Central memory CD4-positive, alpha-beta T cell (primary cell): ENCODE measurements around the gene HEXD.
"Not testable (repeated sequence)": the region's sequence is repeated elsewhere in the genome, so short reads cannot be mapped to it uniquely, and the experiment has no call there.

Experiments used
- DNase-seq: peaks from one replicate; pipeline ENCODE4 v3.0.0; 2022

HEXD gene

DNA sequence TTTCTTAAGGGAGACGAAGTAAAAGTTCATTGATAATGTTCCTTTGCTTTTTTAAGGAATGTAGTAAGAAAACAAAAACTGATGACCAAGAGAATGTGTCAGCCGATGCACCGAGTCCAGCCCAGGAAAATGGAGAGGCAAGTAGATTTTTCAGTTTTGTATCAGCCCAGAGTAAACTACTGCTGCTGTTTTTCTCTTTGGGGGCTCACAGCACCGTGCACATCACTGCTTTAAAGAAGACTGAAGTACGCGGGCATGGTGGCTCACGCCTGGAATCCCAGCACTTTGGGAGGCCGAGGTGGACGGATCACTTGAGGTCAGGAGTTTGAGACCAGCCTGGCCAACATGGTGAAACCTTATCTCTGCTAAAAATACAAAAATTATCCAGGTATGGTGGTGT is 41.8 kb downstream of the HEXD start:
- DNase-seq: not testable (repeated sequence)

DNA sequence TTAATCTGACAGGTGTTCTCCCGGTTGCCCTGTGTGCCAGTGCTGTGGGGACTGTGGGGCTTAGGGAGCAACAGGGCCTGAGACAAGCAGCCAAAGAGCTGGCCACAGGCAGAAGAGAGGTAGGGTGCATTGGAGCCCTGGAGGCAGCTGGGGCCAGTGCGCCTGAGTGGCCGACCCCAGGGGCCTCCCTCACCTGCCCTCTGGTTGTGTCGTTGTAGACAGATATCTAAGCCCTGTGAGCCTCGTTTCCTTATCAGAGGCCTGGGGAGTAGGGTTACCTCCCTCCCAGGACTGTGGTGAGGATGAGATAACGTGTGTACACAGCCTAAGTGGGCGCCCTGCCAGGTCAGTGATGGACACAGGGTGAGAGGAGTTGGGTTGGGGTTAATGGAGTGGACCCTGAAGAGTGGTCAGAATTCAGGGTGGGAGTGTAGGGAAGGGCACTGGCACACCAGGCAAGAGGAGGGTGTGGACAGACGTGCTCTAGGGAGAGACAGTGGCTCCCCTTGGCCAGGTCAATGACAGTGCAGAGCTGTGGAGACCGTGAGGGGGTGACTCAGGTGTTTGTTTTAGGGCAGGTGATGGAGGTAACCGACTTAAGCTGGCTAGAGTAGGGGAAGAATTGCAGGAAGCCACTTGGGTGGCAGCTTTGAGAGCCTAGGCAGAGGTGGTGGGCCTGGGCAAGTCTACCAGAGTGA is 43.8 kb downstream of the HEXD start:
- DNase-seq: no peak

DNA sequence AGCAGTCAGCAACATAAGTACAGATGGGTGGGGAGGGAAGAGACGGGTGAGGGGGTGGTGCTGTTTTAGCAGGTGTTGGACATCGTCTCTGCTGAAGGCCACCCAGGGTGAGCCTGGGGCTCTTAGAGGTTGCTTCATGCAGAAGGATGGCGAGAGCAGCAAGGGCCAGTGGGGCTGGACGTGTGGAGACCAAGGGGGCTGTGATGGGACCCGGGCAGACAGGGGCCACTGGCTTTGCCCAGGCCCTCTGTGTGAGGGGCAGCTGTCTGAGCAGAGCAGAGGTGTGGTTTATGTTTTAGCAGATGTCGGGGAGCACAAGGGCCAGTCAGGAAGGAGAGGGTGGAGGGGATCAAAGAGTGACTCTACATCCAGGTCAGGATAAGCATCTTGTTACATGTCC is 45.2 kb downstream of the HEXD start:
- DNase-seq: no peak

GRCh38 chr17:82463925-82464566 is 45.9 kb downstream of the HEXD start:
- DNase-seq: no peak

DNA sequence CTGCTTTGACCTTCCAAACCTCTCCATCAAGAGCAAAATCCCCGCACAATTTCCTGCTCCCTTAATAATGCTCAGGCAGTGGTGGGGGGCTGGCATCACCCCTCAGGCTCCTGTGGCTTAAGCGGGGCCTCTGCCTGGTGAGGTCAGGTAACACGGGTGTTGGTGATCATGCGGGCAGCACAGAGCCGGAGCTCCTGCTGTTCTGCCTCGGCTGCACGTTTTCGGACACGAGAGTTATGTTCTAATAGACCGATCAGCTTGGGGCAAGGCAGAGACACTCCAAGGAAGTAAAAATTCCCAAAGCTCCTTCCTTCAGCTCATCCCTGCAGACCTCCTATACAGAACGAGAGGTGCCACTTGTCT is 46.4 kb downstream of the HEXD start:
- no peak for DNase-seq

DNA sequence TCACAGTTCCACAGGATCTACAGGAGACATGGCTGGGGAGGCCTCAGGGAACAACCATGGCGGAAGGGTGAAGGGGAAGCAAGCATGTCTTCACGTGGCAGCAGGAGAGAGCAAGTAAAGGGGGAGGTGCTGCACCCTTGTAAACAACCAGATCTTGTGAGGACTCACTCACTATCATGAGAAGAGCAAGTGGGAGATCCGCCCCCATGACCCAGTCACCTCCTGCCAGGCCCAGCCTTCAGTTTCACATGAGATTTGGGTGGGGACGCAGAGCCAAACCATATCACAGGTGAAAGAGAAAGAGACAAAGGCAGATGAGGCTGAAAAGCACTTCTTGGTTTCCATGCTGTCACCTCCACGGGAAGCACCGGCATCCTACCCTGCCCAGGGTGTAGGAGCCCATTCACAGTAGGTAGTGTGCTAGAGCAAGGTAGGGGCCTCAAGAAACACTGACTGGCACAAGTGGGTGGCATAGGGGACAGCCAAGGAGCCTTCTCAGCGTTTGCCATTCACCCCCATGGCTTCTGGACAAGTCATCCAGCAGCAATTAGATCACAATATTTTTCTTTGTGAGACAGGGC is 47.0 kb downstream of the HEXD start:
- no peak for DNase-seq

DNA sequence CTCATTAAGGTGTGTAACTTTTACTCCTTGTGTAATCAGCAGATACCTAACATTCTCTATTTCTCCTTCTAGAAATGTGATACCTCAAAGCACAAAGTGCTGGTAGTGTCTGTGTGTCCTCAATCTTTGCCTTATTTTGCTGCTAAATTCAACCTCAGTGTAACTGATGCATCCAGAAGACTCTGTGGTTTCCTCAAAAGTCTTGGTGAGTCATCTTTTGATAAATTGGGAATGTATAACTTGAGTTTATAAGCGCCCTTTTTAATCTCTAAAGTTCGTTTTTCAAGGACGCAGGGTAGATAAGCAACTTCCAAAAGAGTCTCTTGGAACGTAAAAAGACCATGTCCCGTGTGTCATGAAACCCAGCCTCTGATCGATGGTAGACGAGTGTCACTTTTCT is 50.5 kb downstream of the HEXD start:
- DNase-seq: no peak

DNA sequence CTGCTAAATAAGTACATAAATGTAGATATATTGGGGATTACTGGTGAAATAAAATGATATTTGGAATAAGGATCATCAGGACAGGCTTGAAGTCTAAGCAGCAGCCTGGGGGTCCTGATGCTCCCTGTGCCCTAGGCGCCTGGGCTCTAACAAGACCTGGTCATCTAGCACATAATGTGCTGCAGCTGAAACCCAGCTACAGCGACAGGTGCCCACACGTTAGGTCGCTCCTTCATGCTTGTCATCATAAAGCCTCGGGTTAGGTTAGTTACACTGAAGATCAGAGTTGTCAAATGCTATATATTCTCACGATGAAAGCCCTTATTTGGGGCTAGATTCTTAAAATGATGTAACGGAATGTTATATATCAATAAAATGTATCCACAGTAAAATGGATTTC is 51.9 kb downstream of the HEXD start:
- no peak for DNase-seq

- DNase-seq: no peak
Observed at GRCh38 chr17:82474223-82475010, 56.3 kb downstream of the HEXD start.

- DNase-seq: no peak
Observed at GRCh38 chr17:82475458-82475857, 57.3 kb downstream of the HEXD start.

- DNase-seq: no peak
Observed at GRCh38 chr17:82477934-82478333, 59.8 kb downstream of the HEXD start.

GRCh38 chr17:82479602-82480001 is 61.5 kb downstream of the HEXD start:
- no peak for DNase-seq

GRCh38 chr17:82480318-82480717 is 62.2 kb downstream of the HEXD start:
- DNase-seq: no peak

DNA sequence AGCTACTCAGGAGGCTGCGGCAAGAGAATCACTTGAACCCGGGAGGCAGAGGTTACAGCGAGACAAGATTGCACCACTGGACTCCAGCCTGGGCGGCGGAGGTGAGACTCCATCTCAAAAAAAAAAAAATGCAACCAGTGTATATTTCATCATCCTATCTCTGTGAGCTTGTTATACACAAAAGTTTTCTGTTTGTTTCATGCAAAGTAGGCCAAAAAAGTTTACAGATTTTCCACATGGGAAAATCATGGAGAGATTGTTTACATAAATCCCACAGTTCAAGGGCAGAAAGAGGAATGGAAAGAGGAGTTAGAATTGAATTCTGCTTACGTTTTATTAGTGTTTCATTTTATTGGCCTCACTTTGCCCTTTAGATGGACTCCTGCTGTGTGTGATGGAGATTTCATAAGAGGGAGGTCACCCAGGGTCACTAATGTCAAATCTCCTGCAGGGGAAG is 65.1 kb downstream of the HEXD start:
- DNase-seq: no peak

GRCh38 chr17:82483836-82484235 is 65.7 kb downstream of the HEXD start:
- DNase-seq: no peak

DNA sequence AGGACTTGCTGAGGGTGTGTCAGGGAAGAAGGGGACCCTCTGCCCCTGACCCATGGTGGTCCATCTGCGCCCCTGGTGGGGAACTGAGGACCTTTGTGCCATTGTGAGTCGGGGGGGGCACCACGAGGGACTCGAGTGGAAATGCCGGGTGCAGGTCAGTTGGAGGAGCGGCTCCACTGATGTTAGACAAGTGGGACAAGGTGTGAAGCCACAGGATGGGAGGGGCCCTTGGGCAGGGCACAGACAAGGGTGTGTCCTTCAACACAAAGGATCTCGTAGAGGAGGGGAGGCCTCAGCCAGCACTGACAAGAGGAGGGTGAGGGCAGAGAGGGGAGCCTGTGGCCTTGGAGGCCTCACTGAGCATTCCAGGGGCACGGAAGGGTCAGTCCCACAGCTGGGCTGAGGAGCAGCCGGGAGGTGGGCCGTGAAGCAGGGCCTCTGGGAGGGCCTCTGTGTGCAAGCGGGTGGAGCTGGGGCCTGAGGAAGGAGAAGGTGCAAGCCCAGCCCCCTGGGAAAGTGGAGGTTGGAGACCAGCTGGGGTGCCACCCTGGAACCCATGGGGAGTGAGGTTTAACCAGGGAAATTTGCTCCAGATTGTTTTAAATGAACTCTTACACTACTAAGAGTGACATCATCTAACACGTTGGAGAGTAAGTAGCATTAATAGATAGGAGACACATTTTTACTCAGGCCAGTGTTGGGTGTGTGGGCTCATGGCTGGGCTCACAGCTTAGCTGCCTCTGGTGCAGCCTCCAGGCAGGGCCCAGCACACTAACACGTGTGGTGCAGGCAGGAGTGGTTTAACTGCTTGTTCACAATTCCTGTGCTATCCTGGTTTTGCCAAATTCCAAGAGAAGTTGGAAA is 68.3 kb downstream of the HEXD start:
- DNase-seq: no peak

- no peak for DNase-seq
Observed at GRCh38 chr17:82487910-82488309, 69.8 kb downstream of the HEXD start.

GRCh38 chr17:82489117-82489516 is 71.0 kb downstream of the HEXD start:
- DNase-seq: no peak

DNA sequence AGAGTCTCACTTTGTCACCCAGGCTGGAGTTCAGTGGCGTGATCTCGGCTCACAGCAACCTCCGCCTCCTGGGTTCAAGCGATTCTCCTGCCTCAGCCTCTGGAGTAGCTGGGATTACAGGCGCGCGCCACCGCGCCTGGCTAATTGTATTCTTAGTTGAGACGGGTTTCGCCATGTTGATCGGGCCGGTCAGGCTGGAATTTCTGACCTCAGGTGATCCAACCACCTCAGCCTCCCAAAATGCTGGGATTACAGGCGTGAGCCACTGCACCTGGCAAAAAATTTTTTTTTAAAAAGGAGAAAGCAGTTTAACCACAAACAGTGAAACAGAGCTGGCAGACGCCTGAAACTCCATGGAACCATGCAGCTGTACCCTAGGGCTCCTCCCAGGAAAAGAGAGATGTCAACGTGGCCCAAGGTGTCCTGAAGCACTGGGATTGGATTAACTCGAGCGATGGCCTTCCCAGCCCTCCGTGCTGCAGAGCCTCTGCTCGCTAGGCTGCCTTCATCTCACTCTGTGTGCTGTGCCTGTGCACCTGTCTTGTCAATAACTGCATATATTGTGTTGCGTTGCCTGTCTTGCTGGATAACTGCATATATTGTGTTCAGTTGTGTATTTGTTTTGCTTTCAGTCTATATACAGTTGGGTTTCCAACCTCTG is 71.8 kb downstream of the HEXD start:
- DNase-seq: no peak

GRCh38 chr17:82490512-82491195 is 72.5 kb downstream of the HEXD start:
- no peak for DNase-seq

DNA sequence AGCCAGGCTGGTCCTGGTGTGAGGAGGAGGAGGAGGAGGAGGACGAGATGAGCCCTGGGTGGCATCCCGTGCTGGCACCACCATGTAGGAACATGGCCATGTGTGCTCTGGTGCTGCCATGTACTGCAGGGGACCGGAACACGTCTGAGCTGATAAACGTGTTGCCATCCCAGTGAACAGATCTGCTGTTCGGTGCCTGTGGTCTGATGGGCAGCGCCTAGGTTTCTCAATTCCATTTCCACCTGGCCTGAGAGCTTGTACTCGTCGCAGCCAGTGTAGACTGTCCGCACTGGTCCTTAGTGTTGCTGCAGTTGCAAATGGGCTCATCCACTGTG is 73.0 kb downstream of the HEXD start:
- no peak for DNase-seq

- no peak for DNase-seq
Observed at GRCh38 chr17:82491533-82491932, 73.4 kb downstream of the HEXD start.
